GM12872 (cell line): Measurements from ENCODE around the gene RORB.

Experiments
- CTCF ChIP-seq: IDR thresholded peaks from 3 replicates; pipeline ENCODE4 v1.5.1; 2011; ENCODE audit warnings: low read depth, mild to moderate bottlenecking, low read length, moderate library complexity; ENCODE audit not compliant: insufficient read depth

RORB gene

GRCh38 chr9:74643303-74643923, 146.3 kb downstream of the RORB start:
- no peak for TF ChIP-seq CTCF

- no peak for TF ChIP-seq CTCF
Observed at GRCh38 chr9:74644023-74644422, 146.9 kb downstream of the RORB start.

GRCh38 chr9:74645007-74645639, 148.0 kb downstream of the RORB start:
- peak; percentile 63 for TF ChIP-seq CTCF

GRCh38 chr9:74653410-74654080, 156.4 kb downstream of the RORB start:
- TF ChIP-seq CTCF: no peak

- no peak for TF ChIP-seq CTCF
Observed at GRCh38 chr9:74662674-74663073, 165.5 kb downstream of the RORB start.

- no peak for TF ChIP-seq CTCF
Observed at GRCh38 chr9:74663439-74663838, 166.3 kb downstream of the RORB start.

GRCh38 chr9:74666625-74667316, 169.6 kb downstream of the RORB start:
- TF ChIP-seq CTCF: no peak
